ENCODE data around the gene PLCB4. TPM values are rescaled to one million over a fixed set of nuclear protein-coding genes. Genes with fewer than 3 reads are reported as not detected.

Gene PLCB4
- polyA plus RNA-seq, 1 of the 3 experiments (the other 2 are of a cell fraction), result 5.5 TPM

- no peaks in the 10 kb centered on the region for H3K9me3 ChIP-seq
- DNase-seq, result no peak
- no peak overlapping the region for H3K4me2 ChIP-seq
- no peak overlapping the region for H3K4me3 ChIP-seq (ENCODE audit: low read depth in 2 of 2, low read length in 1 of 2)
- H3K36me3 ChIP-seq (replicated peaks in 1 of 2; ENCODE audit: control insufficient read depth in 1 of 2, insufficient read depth in 2 of 2, low read length in 1 of 2), result no peaks in the 10 kb centered on the region
- no peak overlapping the region for H3K9ac ChIP-seq
- no peaks in the 10 kb centered on the region for H3K79me2 ChIP-seq (ENCODE audit: insufficient read depth)
- H3K9me2 ChIP-seq, result no peaks in the 10 kb centered on the region
- TF ChIP-seq YY1 (IDR thresholded peaks at IDR 0.05; ENCODE audit: low read depth) (no peak), USF1 (IDR thresholded peaks at IDR 0.05; ENCODE audit: borderline replicate concordance, low read depth) (no peak), REST (IDR thresholded peaks at IDR 0.05; ENCODE audit: low read depth, low read length) (no peak), TEAD4 (IDR thresholded peaks at IDR 0.05; ENCODE audit: borderline replicate concordance, insufficient read depth) (no peak), POLR2AphosphoS5 (IDR thresholded peaks at IDR 0.05; ENCODE audit: low read depth, low read length) (no peak), ZBTB33 (IDR thresholded peaks at IDR 0.05; ENCODE audit: borderline replicate concordance, low read depth) (no peak), CHD2 (IDR thresholded peaks at IDR 0.05; ENCODE audit: low read length, partially characterized antibody) (no peak), ELF1 (IDR thresholded peaks at IDR 0.05) (no peak), FOXJ3 (CRISPR knock-in tag; IDR thresholded peaks at IDR 0.05) (no peak)
- H3K4me1 ChIP-seq (ENCODE audit: control insufficient read depth in 1 of 2, insufficient read depth in 2 of 2, low read depth in 1 of 2, low read length in 1 of 2), result no peaks in the 10 kb centered on the region; a peak in 2 of 4 replicates
- 56% methylated on average over 2 of the region's 3 CpGs for WGBS (ENCODE audit: low lambda C conversion rate)
- H2AFZ ChIP-seq (ENCODE audit: low read depth), result no peak overlapping the region
- no peaks in the 10 kb centered on the region for H3K27me3 ChIP-seq (ENCODE audit: insufficient read depth)
- H3K27ac ChIP-seq (ENCODE audit: low read depth in 2 of 2, low read length in 1 of 2), result no peak overlapping the region
- H3F3A ChIP-seq (replicated peaks; ENCODE audit: insufficient read depth), result no peaks in the 10 kb centered on the region
- CTCF ChIA-PET, result interaction anchor here (0.6 kb wide), 1 partner anchor 1069 kb away, joined by 3 read pairs; no protein-coding TSS in a partner anchor
- H4K20me1 ChIP-seq (ENCODE audit: insufficient read depth), result no peaks in the 10 kb centered on the region
- POLR2A ChIA-PET, result no interaction called here
Observed at GRCh38 chr20:9136114-9136513, 67.2 kb downstream of the PLCB4 start.

- H3K79me2 ChIP-seq (ENCODE audit: insufficient read depth), result no peaks in the 10 kb centered on the region
Observed at GRCh38 chr20:9137001-9137400, 68.1 kb downstream of the PLCB4 start.

More at GRCh38 chr20:9137001-9137400, 68.1 kb downstream of the PLCB4 start:
- TF ChIP-seq FOXM1 (IDR thresholded peaks at IDR 0.05; ENCODE audit: low read depth) (no peak), IRF3 (IDR thresholded peaks at IDR 0.05; ENCODE audit: low read depth, low read length) (no peak), TAF1 (IDR thresholded peaks at IDR 0.05; ENCODE audit: borderline replicate concordance, low read depth, low read length) (no peak), PBX3 (IDR thresholded peaks at IDR 0.05) (no peak), CTCF (IDR thresholded peaks at IDR 0.05) (no peak), SMC3 (IDR thresholded peaks at IDR 0.05; ENCODE audit: low read depth, low read length) (no peak), TCF12 (IDR thresholded peaks at IDR 0.05) (no peak)
- Histone ChIP-seq H3F3A (replicated peaks; ENCODE audit: insufficient read depth) (no peaks in the 10 kb centered on the region), H2AFZ (ENCODE audit: low read depth) (no peak overlapping the region), H4K20me1 (ENCODE audit: insufficient read depth) (no peaks in the 10 kb centered on the region), H3K9ac (no peak overlapping the region), H3K36me3 (replicated peaks in 1 of 2; ENCODE audit: control insufficient read depth in 1 of 2, insufficient read depth in 2 of 2, low read length in 1 of 2) (no peaks in the 10 kb centered on the region), H3K9me2 (no peaks in the 10 kb centered on the region), H3K27ac (ENCODE audit: low read depth in 2 of 2, low read length in 1 of 2) (no peak overlapping the region), H3K4me3 (ENCODE audit: low read depth in 2 of 2, low read length in 1 of 2) (no peak overlapping the region), H3K4me1 (ENCODE audit: control insufficient read depth in 1 of 2, insufficient read depth in 2 of 2, low read depth in 1 of 2, low read length in 1 of 2) (no peaks in the 10 kb centered on the region; a peak in 1 of 4 replicates), H3K9me3 (no peaks in the 10 kb centered on the region), H3K27me3 (ENCODE audit: insufficient read depth) (no peaks in the 10 kb centered on the region), H3K4me2 (no peak overlapping the region)
- DNase-seq, result no peak
- WGBS (ENCODE audit: low lambda C conversion rate), result 71% methylated on average over 7 of the region's 7 CpGs
- ChIA-PET CTCF (interaction anchor here (0.9 kb wide), 1 partner anchor 283 kb away, joined by 3 read pairs; no protein-coding TSS in a partner anchor), POLR2A (no interaction called here)

Data from SK-N-SH (cell line).